Uterus (tissue), 4 donors: Measurements from ENCODE around the gene NPFFR1. TPM values are rescaled to one million over a fixed set of nuclear protein-coding genes. Genes with fewer than 3 reads are reported as not detected.

Experiments used
- DNase-seq, 2 donors: peaks; one replicate each; pipeline ENCODE4 v3.0.0-alpha.2; 2019 to 2020
- H3K27ac ChIP-seq, 2 donors: fragments of 200-600 bp; sonication (generic); 1 replicate in 1 of 2; 2 replicates in 1 of 2; pipeline ENCODE4 v1.5.1; 2016 to 2018
- H3K27me3 ChIP-seq, 2 donors: fragments of 200-600 bp; sonication (generic); one replicate each; pipeline ENCODE4 v1.5.1; 2018 to 2019; ENCODE audit warnings: control low read depth in 1 of 2
- H3K36me3 ChIP-seq, 2 donors: fragments of 200-600 bp; sonication (generic); one replicate each; pipeline ENCODE4 v1.5.1; 2019; ENCODE audit warnings: control low read depth in 1 of 2
- H3K4me1 ChIP-seq, 2 donors: fragments of 200-600 bp; sonication (generic); one replicate each; pipeline ENCODE4 v1.5.1; 2018 to 2019; ENCODE audit warnings: control low read depth in 1 of 2
- H3K4me3 ChIP-seq, 2 donors: fragments of 200-600 bp; sonication (generic); 1 replicate in 1 of 2; 2 replicates in 1 of 2; pipeline ENCODE4 v1.5.1; 2018 to 2019; ENCODE audit warnings: mild to moderate bottlenecking in 1 of 2
- H3K9me3 ChIP-seq, 2 donors: fragments of 200-600 bp; sonication (generic); one replicate each; pipeline ENCODE4 v1.5.1; 2019; ENCODE audit warnings: control low read depth in 1 of 2
- POLR2A ChIP-seq, 2 donors: fragments of 450-650 bp; IDR thresholded peaks; one replicate each; pipeline ENCODE4 v1.6.1; 2016; ENCODE audit warnings: antibody characterized with exemption in 2 of 2, mild to moderate bottlenecking in 1 of 2, moderate library complexity in 1 of 2
- intact Hi-C: fragments of 100-400 bp; cut with DNase I; formaldehyde crosslinking; loops from one replicate; pipeline ENCODE4 v1.15.1; 2023; ENCODE audit warnings: low total_unique reads
- total RNA-seq, 4 donors: library from RNA; depleted of rRNA in 3 of 4; stranded (reverse); fragments of >200 nt in 3 of 4; gene quantifications; one replicate each; pipeline versions ENCODE4 v1.1.0 to v1.2.4, GENCODE V29; 2014 to 2023
- TF ChIP-seq, protein P1 (sequence below), 4 experiments: fragments of 200-600 bp in 2 of 4; fragments of 450-650 bp in 2 of 4; sonication (generic) in 2 of 4; IDR thresholded peaks; one replicate each; pipeline ENCODE4 v1.5.1; 2016 to 2019; ENCODE audit warnings: antibody characterized with exemption in 4 of 4, mild to moderate bottlenecking in 2 of 4, moderate library complexity in 1 of 4
- donor health status: DM: yes; HTN: yes; CAD: no.

Gene NPFFR1
- total RNA-seq, 4 donors from 2014 or later, result 0.43 to 2.1 TPM; not detected in 2

GRCh38 chr10:70330671-70331070, 46.9 kb upstream of the NPFFR1 start:
- H3K27me3 ChIP-seq, result no peaks in the 10 kb centered on the region
- TF ChIP-seq POLR2A (IDR thresholded peaks at IDR 0.05), result no peak
- TF ChIP-seq, protein P1, sequence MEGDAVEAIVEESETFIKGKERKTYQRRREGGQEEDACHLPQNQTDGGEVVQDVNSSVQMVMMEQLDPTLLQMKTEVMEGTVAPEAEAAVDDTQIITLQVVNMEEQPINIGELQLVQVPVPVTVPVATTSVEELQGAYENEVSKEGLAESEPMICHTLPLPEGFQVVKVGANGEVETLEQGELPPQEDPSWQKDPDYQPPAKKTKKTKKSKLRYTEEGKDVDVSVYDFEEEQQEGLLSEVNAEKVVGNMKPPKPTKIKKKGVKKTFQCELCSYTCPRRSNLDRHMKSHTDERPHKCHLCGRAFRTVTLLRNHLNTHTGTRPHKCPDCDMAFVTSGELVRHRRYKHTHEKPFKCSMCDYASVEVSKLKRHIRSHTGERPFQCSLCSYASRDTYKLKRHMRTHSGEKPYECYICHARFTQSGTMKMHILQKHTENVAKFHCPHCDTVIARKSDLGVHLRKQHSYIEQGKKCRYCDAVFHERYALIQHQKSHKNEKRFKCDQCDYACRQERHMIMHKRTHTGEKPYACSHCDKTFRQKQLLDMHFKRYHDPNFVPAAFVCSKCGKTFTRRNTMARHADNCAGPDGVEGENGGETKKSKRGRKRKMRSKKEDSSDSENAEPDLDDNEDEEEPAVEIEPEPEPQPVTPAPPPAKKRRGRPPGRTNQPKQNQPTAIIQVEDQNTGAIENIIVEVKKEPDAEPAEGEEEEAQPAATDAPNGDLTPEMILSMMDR (IDR thresholded peaks at IDR 0.05), result no peak
- DNase-seq, result no peak
- H3K4me3 ChIP-seq, result no peak overlapping the region
- peaks cover 0 to 3% of the 10 kb centered on the region in 2 donors for H3K4me1 ChIP-seq
- intact Hi-C loops, result no loop called here
- no peaks in the 10 kb centered on the region for H3K36me3 ChIP-seq
- no peak overlapping the region for H3K27ac ChIP-seq
- H3K9me3 ChIP-seq, result no peaks in the 10 kb centered on the region

DNA sequence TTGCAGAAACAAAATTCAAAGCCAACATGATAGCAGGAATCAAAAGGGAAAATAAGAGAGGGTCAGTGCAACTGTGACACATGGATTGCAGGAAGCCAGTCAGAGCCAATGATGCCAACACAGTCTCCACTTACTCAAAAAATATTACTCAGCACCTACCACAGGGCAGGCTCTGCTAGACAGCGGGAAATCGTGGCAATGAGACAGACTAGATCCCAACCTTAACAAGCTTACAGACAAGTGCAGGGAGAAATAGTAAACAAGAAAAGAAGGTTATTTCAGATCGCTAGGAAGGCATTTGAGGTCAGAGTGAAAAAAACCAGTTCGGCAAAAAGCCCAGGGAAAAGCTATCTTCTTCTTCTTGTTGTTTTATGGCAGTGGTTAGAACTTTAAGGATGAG, 45.2 kb upstream of the NPFFR1 start:
- Histone ChIP-seq H3K27me3 (no peaks in the 10 kb centered on the region), H3K27ac (no peak overlapping the region), H3K36me3 (no peaks in the 10 kb centered on the region), H3K4me3 (no peak overlapping the region), H3K4me1 (peaks cover 0 to 3% of the 10 kb centered on the region in 2 donors), H3K9me3 (no peaks in the 10 kb centered on the region)
- TF ChIP-seq, protein P1 (IDR thresholded peaks at IDR 0.05), result no peak
- no peak for DNase-seq
- intact Hi-C loops, result no loop called here

- intact Hi-C loops, result no loop called here
- no peaks in the 10 kb centered on the region for H3K27me3 ChIP-seq
- TF ChIP-seq POLR2A (IDR thresholded peaks at IDR 0.05), result no peak
- TF ChIP-seq, protein P1 (IDR thresholded peaks at IDR 0.05), result no peak
- no peaks in the 10 kb centered on the region for H3K9me3 ChIP-seq
- H3K27ac ChIP-seq, result no peak overlapping the region
- no peak for DNase-seq
- H3K4me3 ChIP-seq, result no peak overlapping the region
- H3K4me1 ChIP-seq, result peaks cover 0 to 3% of the 10 kb centered on the region in 2 donors
- H3K36me3 ChIP-seq, result no peaks in the 10 kb centered on the region
Measured at GRCh38 chr10:70328018-70328417, 44.2 kb upstream of the NPFFR1 start.

GRCh38 chr10:70324951-70325781, 41.4 kb upstream of the NPFFR1 start:
- no peaks in the 10 kb centered on the region for H3K27me3 ChIP-seq
- no peaks in the 10 kb centered on the region for H3K9me3 ChIP-seq
- no peaks in the 10 kb centered on the region for H3K36me3 ChIP-seq
- no peak overlapping the region for H3K27ac ChIP-seq
- intact Hi-C loops, result no loop called here
- H3K4me1 ChIP-seq, result no peaks in the 10 kb centered on the region
- H3K4me3 ChIP-seq, result no peak overlapping the region
- no peak for TF ChIP-seq POLR2A (IDR thresholded peaks at IDR 0.05)
- TF ChIP-seq, protein P1 (IDR thresholded peaks at IDR 0.05), result no peak
- DNase-seq, result no peak

DNA sequence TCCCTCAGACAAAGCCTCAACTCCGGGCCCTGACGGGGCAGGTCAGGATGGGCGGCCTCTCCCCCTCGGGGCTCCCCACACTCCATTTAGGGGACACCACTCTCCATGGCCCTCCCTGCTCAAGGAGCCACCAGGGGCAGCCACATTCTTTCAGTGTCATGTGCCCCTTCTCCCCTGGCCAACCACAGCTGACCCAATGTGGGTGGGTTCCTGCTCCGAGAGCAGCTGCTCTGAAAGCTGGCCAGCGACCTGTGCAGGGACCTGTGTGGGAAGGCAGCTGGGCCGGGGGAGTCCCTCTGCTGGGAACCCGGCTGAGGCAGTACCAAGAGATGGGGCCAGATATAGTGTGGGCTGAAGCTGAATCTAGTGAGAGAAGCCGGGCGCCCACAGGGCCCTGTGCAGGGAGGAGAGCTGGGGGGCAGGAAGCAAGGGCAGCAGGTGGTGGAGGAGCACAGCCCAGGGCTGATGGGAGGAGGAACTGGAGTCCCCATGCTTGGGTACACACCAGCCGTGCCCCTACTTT, 40.6 kb upstream of the NPFFR1 start:
- H3K36me3 ChIP-seq, result no peaks in the 10 kb centered on the region
- H3K27me3 ChIP-seq, result no peaks in the 10 kb centered on the region
- no peaks in the 10 kb centered on the region for H3K4me1 ChIP-seq
- H3K4me3 ChIP-seq, result no peak overlapping the region
- DNase-seq, result no peak
- no peak for TF ChIP-seq POLR2A (IDR thresholded peaks at IDR 0.05)
- TF ChIP-seq, protein P1 (IDR thresholded peaks at IDR 0.05), result no peak
- no peaks in the 10 kb centered on the region for H3K9me3 ChIP-seq
- intact Hi-C loops, result no loop called here
- H3K27ac ChIP-seq, result no peak overlapping the region
